ENCODE results near the gene FRMD8.
A peak's percentile ranks its signal among the peaks of the same experiment; 100 is the strongest.

FRMD8 gene

GRCh38 chr11:65375012-65375411 is 11.4 kb upstream of the FRMD8 start:
- no peak for DNase-seq (ENCODE audit: low read depth)

DNA sequence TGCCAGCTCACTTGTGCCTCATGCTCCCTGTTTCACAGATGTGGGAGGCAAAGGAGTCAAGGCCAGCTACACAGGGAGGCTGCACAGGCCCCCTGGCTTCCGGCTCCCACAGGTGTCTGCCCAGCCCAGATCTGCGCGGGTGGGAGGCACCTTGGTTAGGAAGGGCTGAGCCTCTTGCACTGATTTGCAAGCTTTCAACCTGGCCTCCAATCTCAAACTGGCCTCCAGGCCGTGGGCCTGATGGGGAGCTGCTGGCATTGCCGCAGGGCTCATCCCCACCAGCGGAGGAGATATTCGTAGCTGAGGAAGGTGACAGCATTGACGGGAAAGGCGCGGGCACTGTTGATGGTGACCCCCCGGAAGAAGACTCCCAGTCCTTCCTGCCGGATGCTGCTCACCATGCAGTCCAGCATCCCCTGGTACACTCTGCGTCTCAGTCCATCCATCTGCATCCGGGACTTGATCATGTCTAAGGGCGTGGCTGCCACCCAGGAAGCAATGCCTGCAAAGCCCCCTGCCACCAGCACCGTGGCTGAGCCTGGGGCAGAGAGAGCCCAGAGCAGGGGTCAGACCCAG is 10.2 kb upstream of the FRMD8 start:
- DNase-seq (ENCODE audit: low read depth) = no peak

- no peak for DNase-seq (ENCODE audit: low read depth)
These were observed 9.4 kb upstream of the FRMD8 start for GRCh38 chr11:65377036-65377435.

DNA sequence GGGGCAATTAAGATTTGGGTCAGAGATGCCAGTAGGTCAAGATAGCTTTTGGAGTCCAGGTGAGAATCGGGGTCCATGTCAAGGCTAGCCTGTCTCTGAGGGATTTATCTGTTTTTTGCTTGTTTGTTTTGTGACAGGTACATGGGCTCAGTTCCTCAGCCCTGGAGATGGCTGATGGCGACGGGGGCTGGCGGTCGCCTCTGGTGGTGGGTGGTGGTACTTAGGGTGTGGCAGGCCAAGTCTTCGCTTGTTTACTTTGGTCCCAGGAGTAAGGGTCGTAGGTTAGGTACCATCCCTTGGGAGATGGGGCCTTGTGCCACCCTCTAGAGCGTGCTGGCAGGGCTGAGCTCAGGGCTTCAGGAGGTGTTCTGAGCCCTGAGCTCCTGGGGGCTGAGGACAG is 8.7 kb upstream of the FRMD8 start:
- DNase-seq (ENCODE audit: low read depth) = no peak

DNA sequence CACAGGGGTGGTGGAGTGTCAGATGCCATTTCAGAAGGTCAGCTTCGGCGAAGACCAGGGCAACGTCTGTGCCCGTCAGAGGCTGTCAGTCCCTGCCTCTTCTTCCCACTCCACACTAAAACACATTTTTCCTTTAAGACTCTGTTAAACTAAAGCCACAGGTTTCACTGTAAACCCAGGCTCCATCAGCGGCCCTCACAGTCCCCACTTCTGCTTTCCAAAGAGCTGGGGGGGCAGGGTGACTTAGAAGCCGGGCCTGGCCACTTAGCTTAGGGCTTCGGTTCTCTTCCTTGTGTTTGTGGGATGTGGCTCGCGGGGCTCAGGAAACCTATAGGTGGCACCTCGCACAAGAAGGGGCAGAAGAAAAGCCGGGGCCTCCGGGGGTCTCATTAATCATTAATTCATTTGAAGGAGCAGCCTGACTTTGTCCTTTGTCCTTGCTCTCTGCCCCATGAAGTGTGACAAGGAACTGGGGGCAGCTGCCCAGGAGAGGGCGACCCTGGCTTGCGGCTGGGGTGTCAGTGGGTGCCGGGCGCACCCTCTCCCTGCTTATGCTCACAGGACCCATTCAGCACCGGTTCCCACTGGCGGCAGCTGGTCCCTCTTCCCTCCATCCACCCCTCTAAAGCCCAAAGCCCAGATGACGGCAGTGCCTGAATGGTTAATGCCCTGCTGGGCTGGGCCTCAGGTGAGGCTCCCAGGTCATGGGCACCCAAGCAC is 8.1 kb upstream of the FRMD8 start:
- DNase-seq (ENCODE audit: low read depth) = no peak

- DNase-seq (ENCODE audit: low read depth) = no peak
These were observed 7.4 kb upstream of the FRMD8 start for GRCh38 chr11:65378928-65379638.

DNA sequence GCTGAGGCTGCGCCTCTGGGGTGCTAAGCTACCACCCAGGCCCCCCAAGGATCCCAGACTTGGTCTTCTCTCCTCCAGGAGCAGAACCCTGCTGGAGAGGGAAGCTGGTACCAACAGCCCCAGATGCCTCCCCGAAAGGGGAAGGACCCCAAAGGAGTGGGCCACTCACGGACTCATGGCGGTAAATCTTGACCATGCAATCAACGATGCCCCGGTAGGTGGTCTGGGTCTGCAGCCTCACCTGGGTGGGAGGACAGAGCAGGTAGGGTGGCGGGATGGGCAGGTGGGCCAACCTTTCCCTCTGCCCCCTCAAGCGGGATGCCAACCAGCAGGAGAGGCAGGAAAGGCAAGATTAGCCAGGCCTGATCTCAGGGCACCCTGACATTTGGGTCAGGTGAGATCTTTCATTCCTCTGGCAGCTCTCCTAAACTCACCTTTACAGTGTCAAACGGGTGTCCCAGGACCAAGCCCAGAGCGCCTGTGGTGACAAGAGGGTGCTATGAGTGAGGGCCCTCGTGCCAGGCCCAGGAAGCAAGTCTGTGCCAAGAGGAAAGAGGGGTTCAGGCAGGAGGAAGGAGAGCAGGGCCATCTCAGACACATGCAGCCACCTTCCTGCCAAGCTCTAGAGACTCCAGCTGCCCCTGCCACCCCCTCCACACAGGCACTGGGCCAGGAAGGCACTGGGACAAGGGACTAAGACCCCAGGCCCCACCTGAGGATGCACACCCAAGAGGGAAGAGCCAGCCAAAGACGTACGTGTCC is 6.6 kb upstream of the FRMD8 start:
- no peak for DNase-seq (ENCODE audit: low read depth)

DNA sequence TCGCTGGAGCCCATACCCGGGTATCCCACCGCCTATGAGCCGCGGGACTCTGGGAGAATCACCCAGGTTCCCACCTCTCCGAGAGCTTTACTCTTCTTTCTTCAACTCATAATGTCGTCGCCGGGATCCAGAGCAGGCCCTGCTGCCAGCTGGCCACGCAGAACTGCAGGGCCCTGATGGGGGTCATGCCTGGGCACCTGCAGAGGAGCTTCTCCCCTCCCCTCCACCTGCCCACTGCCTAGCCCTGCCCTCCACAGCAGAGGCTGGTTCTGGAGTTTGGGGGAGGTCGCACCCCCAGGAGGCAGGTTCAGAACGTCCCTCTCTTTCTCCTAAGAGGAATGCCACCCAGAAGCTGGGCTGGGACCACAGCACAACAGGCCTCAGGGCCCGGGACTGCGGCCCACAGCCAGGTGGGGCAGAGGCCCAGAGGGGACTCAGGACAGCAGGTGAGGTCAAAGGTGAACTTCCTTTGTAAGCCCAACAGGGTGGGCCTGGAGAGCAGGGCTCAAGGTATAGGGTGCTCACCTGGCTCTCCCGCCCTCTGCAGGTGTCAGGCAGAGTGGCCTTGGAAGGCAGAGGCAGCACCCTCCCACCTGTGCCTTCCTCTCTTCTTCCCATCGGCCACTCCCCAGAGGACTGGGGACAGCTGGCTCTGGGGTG is 5.8 kb upstream of the FRMD8 start:
- DNase-seq (ENCODE audit: low read depth) = no peak

DNA sequence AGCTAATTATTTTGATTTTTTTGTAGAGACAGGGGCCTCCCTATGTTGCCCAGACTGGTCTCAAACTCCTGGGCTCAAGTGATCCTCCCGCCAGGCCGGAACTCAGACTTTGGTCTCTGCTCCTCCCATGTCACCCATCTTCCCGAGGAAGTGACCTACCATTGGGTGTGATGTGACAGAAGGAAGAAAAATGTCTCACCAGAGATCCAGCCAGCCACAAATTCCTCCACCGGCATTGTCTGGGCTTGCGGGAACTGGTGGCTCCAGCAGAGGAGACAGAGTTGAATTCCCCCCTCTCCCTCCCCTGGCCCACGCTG is 4.8 kb upstream of the FRMD8 start:
- no peak for DNase-seq (ENCODE audit: low read depth)

- peak; percentile 83 for DNase-seq (ENCODE audit: low read depth)
These were observed 4.2 kb upstream of the FRMD8 start, which contains the start of gene SLC25A45 for GRCh38 chr11:65382033-65382803. Gene SLC25A45, minus strand, starts transcription at chr11:65382646. Its CDS starts 695 bp downstream, at chr11:65381951.

GRCh38 chr11:65382804-65383368 is 3.6 kb upstream of the FRMD8 start:
- no peak for DNase-seq (ENCODE audit: low read depth)

- no peak for DNase-seq (ENCODE audit: low read depth)
These were observed 2.7 kb upstream of the FRMD8 start for GRCh38 chr11:65383778-65384177.

GRCh38 chr11:65384301-65384889 is 2.0 kb upstream of the FRMD8 start:
- no peak for DNase-seq (ENCODE audit: low read depth)

DNA sequence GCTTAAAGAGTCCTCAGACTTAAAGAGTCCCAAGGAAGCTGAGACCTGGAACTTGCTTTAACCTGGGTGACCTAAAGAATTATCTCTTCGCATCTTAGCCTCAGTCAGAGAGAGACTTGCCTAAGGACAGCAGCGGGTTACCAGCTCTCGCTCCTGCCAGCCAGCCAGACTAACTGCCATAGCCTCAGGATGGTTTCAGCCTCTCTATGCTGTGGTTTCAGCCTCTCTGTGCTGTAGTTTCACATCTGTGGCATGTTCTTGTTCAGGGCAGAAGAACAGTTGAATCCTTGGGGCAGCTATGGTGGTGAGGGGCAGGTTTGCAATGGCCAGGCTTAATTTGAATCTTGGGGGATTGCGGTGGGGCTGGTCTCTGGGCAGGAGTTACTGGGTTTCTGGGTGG is 2.3 kb downstream of the FRMD8 start:
- no peak for DNase-seq (ENCODE audit: low read depth)

DNA sequence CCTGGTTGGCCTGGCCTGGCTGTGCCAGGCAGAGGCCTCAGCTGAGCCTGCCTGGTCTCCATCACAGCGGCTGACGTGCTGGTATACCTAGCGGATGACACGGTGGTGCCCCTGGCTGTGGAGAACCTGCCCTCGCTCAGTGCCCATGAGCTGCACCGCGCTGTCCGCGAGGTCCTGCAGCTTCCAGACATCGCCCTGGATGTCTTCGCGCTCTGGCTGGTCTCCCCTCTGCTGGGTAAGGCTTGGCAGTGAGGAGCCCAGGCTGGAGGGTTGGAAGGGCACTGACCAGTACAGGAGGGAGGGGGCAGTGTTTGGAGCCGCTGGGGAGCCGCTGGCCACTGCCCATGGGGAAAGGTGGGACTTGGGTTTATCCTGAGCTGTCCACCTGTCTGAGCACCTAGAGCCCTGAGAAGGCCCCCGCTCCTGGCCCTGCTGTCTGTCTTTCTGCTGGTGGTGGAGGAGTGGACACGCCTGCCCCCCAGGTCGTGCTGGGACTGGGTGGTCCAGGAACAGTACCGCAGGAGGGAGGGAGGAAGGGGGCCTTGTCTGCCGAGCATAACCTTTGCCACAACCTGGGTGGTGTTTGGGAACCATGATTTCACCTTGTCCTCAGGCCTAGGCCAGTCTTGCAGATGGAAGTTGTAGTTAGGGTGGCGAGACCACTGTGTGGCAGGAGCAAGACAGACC is 3.0 kb downstream of the FRMD8 start:
- DNase-seq (ENCODE audit: low read depth) = no peak

DNA sequence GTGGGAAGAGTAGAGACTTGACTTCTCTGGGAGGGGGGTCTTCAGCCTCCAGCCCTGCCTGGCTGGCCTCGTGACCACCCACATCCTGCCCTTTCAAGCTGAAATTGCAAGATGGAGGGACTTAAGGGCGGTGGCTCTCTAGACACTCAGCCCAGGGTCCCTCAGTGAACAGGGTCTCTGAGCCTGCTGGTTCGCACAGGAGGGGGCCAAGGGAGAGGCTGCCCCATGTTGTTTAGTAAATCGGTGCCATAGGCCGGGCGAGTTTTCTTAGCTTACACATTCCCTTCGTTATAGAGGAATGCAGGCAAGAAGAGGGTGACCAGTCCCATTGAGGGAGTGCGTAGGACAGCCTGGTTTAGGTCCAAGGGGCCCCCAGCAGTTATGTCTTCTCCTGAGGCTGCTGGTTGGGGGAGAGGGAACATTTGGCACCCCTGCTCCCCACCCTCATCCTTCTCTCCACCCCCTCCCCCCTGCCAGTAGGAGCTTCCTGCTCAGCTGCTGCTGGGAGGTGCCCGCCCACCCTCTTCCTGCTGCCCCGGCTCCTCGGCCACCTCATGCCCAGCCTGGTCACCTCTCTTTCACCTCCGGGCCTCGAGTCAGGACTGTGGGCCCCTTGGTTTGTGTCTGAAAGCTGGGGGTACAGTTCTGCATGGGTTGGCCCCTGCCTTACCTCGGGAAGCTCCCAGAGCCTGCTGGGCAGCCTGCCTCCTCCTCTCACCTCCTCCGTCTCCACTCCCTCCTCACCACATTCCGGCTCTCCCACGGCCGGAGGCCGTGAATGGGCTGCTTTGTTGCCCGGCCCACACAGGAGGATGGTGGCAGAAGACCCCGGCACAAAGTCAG is 3.9 kb downstream of the FRMD8 start:
- DNase-seq (ENCODE audit: low read depth) = no peak

DNA sequence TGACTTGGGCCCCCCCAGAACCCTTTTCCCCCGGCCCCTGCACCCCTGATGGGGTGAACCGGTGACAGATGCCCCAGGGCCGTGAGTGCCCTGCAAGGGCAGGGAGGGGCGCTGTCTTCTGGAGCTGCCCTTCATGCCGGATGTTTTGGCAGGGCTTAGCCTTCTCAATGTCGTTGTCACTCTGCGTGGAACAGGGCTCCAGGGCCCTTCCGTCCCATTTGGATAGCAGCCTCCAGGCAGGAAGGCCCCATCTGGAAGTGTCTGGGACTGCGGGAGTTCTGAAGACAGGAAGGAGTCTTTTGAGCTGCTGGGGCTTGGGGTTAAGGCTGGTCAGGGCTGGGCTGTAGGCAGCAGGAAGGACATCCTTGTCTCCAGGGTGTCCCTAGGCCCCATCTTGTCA is 4.6 kb downstream of the FRMD8 start:
- DNase-seq (ENCODE audit: low read depth) = no peak

- DNase-seq (ENCODE audit: low read depth) = no peak
These were observed 5.9 kb downstream of the FRMD8 start for GRCh38 chr11:65392186-65392829.

GRCh38 chr11:65392899-65393298 is 6.5 kb downstream of the FRMD8 start:
- DNase-seq (ENCODE audit: low read depth) = no peak
